Measurements from ENCODE around the gene TANK. TPM values are rescaled to one million over a fixed set of nuclear protein-coding genes. Genes with fewer than 3 reads are reported as not detected.

The TANK gene
- total and polyA plus RNA-seq, 2 of the 13 experiments (the other 11 are each of a cell fraction or from before 2014, with no cell fraction given): 66.9 to 96.1 TPM

DNA sequence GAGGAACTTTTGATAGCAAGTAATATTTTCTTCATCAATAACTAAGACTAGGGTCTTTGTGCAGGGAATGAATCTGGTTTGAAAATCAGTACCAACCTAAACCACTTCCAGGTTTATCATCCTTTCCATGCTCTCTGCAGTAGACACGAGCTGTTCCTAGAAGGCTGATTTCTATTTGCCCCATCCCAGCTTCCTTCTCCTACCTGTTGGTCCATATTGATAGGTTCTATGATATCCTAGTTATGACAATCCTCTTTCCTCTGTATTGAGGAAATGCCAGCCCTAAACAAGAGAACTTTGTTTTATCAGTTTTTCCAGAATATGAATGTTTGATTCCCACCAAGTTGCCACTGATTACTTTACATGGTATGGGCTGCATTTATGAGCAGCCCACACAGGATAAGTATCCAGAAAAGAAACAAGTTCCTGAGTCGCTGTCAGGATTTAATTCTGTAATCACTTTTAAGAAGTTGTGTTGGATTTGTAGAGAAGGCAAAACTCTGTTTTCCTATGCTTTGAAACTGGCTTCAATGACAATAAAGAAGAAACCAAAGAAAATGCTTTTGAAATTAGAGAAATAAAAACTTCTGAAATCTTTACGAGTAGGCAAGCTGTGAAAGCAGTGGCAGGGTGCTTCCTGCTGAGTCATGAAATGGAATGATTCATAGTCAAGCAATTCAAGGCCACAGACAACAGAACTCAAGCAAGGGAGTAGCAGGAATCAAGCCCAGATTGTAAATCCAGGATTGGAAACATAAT, 37.3 kb upstream of the TANK start (continued):
- TF ChIP-seq, protein P1, sequence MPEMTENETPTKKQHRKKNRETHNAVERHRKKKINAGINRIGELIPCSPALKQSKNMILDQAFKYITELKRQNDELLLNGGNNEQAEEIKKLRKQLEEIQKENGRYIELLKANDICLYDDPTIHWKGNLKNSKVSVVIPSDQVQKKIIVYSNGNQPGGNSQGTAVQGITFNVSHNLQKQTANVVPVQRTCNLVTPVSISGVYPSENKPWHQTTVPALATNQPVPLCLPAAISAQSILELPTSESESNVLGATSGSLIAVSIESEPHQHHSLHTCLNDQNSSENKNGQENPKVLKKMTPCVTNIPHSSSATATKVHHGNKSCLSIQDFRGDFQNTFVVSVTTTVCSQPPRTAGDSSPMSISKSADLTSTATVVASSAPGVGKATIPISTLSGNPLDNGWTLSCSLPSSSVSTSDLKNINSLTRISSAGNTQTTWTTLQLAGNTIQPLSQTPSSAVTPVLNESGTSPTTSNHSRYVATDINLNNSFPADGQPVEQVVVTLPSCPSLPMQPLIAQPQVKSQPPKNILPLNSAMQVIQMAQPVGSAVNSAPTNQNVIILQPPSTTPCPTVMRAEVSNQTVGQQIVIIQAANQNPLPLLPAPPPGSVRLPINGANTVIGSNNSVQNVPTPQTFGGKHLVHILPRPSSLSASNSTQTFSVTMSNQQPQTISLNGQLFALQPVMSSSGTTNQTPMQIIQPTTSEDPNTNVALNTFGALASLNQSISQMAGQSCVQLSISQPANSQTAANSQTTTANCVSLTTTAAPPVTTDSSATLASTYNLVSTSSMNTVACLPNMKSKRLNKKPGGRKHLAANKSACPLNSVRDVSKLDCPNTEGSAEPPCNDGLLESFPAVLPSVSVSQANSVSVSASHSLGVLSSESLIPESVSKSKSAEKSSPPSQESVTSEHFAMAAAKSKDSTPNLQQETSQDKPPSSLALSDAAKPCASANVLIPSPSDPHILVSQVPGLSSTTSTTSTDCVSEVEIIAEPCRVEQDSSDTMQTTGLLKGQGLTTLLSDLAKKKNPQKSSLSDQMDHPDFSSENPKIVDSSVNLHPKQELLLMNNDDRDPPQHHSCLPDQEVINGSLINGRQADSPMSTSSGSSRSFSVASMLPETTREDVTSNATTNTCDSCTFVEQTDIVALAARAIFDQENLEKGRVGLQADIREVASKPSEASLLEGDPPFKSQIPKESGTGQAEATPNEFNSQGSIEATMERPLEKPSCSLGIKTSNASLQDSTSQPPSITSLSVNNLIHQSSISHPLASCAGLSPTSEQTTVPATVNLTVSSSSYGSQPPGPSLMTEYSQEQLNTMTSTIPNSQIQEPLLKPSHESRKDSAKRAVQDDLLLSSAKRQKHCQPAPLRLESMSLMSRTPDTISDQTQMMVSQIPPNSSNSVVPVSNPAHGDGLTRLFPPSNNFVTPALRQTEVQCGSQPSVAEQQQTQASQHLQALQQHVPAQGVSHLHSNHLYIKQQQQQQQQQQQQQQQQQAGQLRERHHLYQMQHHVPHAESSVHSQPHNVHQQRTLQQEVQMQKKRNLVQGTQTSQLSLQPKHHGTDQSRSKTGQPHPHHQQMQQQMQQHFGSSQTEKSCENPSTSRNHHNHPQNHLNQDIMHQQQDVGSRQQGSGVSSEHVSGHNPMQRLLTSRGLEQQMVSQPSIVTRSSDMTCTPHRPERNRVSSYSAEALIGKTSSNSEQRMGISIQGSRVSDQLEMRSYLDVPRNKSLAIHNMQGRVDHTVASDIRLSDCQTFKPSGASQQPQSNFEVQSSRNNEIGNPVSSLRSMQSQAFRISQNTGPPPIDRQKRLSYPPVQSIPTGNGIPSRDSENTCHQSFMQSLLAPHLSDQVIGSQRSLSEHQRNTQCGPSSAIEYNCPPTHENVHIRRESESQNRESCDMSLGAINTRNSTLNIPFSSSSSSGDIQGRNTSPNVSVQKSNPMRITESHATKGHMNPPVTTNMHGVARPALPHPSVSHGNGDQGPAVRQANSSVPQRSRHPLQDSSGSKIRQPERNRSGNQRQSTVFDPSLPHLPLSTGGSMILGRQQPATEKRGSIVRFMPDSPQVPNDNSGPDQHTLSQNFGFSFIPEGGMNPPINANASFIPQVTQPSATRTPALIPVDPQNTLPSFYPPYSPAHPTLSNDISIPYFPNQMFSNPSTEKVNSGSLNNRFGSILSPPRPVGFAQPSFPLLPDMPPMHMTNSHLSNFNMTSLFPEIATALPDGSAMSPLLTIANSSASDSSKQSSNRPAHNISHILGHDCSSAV (CRISPR knock-in tag; IDR thresholded peaks at IDR 0.05; ENCODE audit: borderline replicate concordance): no peak
- peak; percentile 45; the same call in 1 of the 2 replicates for TF ChIP-seq BCL6 (CRISPR knock-in tag; IDR thresholded peaks at IDR 0.05)
- no peak for TF ChIP-seq HNF4A (CRISPR knock-in tag; IDR thresholded peaks at IDR 0.05)
- TF ChIP-seq, protein P2, sequence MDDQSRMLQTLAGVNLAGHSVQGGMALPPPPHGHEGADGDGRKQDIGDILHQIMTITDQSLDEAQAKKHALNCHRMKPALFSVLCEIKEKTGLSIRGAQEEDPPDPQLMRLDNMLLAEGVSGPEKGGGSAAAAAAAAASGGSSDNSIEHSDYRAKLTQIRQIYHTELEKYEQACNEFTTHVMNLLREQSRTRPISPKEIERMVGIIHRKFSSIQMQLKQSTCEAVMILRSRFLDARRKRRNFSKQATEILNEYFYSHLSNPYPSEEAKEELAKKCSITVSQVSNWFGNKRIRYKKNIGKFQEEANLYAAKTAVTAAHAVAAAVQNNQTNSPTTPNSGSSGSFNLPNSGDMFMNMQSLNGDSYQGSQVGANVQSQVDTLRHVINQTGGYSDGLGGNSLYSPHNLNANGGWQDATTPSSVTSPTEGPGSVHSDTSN (CRISPR knock-in tag; IDR thresholded peaks at IDR 0.05; ENCODE audit: borderline replicate concordance): no peak
- no peak for TF ChIP-seq MYNN (CRISPR knock-in tag; IDR thresholded peaks at IDR 0.05; ENCODE audit: low read depth)
- no peak for TF ChIP-seq MLLT10 (CRISPR knock-in tag; IDR thresholded peaks at IDR 0.05)
- TF ChIP-seq, protein P3, sequence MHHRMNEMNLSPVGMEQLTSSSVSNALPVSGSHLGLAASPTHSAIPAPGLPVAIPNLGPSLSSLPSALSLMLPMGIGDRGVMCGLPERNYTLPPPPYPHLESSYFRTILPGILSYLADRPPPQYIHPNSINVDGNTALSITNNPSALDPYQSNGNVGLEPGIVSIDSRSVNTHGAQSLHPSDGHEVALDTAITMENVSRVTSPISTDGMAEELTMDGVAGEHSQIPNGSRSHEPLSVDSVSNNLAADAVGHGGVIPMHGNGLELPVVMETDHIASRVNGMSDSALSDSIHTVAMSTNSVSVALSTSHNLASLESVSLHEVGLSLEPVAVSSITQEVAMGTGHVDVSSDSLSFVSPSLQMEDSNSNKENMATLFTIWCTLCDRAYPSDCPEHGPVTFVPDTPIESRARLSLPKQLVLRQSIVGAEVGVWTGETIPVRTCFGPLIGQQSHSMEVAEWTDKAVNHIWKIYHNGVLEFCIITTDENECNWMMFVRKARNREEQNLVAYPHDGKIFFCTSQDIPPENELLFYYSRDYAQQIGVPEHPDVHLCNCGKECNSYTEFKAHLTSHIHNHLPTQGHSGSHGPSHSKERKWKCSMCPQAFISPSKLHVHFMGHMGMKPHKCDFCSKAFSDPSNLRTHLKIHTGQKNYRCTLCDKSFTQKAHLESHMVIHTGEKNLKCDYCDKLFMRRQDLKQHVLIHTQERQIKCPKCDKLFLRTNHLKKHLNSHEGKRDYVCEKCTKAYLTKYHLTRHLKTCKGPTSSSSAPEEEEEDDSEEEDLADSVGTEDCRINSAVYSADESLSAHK (CRISPR knock-in tag; IDR thresholded peaks at IDR 0.05; ENCODE audit: borderline replicate concordance): no peak
- peak; percentile 66; the same call in 1 of the 2 replicates for TF ChIP-seq PPARG (CRISPR knock-in tag; conservative IDR thresholded peaks at IDR 0.05)
- TF ChIP-seq, protein P4, sequence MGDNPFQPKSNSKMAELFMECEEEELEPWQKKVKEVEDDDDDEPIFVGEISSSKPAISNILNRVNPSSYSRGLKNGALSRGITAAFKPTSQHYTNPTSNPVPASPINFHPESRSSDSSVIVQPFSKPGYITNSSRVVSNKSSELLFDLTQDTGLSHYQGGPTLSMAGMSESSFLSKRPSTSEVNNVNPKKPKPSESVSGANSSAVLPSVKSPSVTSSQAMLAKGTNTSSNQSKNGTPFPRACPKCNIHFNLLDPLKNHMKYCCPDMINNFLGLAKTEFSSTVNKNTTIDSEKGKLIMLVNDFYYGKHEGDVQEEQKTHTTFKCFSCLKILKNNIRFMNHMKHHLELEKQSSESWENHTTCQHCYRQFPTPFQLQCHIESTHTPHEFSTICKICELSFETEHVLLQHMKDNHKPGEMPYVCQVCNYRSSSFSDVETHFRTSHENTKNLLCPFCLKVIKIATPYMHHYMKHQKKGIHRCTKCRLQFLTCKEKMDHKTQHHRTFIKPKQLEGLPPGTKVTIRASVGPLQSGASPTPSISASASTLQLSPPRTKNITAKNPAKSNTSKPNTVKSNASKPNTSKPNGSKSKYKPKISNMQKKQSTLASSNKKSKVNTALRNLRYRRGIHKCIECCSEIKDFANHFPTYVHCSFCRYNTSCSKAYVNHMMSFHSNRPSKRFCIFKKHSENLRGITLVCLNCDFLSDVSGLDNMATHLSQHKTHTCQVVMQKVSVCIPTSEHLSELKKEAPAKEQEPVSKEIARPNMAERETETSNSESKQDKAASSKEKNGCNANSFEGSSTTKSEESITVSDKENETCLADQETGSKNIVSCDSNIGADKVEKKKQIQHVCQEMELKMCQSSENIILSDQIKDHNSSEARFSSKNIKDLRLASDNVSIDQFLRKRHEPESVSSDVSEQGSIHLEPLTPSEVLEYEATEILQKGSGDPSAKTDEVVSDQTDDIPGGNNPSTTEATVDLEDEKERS (CRISPR knock-in tag; IDR thresholded peaks at IDR 0.05): no peak
- TF ChIP-seq ZBTB3 (CRISPR knock-in tag; IDR thresholded peaks at IDR 0.05; ENCODE audit: borderline replicate concordance, low read depth): no peak
- peak; percentile 43; the same call in 1 of the 2 replicates for TF ChIP-seq SIX1 (CRISPR knock-in tag; IDR thresholded peaks at IDR 0.05; ENCODE audit: borderline replicate concordance)
- no peak for TF ChIP-seq ZBTB38 (CRISPR knock-in tag; IDR thresholded peaks at IDR 0.05)
- peak; percentile 75; the same call in 1 of the 2 replicates for TF ChIP-seq MIXL1 (CRISPR knock-in tag; IDR thresholded peaks at IDR 0.05)
- TF ChIP-seq NR3C1 (CRISPR knock-in tag; IDR thresholded peaks at IDR 0.05): no peak

All from HepG2 (cell line).